CD14-positive monocyte (primary cell): ENCODE data around the gene NLGN1. TPM values are rescaled to one million over a fixed set of nuclear protein-coding genes. Genes with fewer than 3 reads are reported as not detected.

Experiments used
- DNase-seq, 3 donors: peaks; one replicate each; pipeline ENCODE4 v3.0.0-alpha.2; 2011 to 2022
- H2AFZ ChIP-seq: 2 replicates; pipeline ENCODE4 v1.6.0; 2012; ENCODE audit warnings: mild to moderate bottlenecking, low read depth, low read length, inconsistent platforms; ENCODE audit not compliant: insufficient read depth, poor library complexity, severe bottlenecking
- H3K27ac ChIP-seq, 2 donors: 1 replicate in 1 of 2; 2 replicates in 1 of 2; pipeline ENCODE4 v1.5.1; 2012 to 2013; ENCODE audit warnings: low read length in 2 of 2, control low read depth in 1 of 2, inconsistent platforms in 1 of 2, low read depth in 1 of 2, mild to moderate bottlenecking in 1 of 2
- H3K27me3 ChIP-seq, 2 donors: one replicate each; pipeline versions ENCODE4 v1.6.0 to v1.6.1; 2011 to 2013; ENCODE audit warnings: low read length in 2 of 2; ENCODE audit not compliant: control insufficient read depth in 2 of 2, insufficient read depth in 2 of 2
- H3K36me3 ChIP-seq, 2 donors: replicated peaks in 1 of 2; 1 replicate in 1 of 2; 2 replicates in 1 of 2; pipeline versions ENCODE4 v1.5.1 to v1.6.1; 2012 to 2013; ENCODE audit warnings: low read length in 2 of 2, control low read depth in 1 of 2, inconsistent platforms in 1 of 2, mild to moderate bottlenecking in 1 of 2; ENCODE audit not compliant: insufficient read depth in 2 of 2, control insufficient read depth in 1 of 2
- H3K4me1 ChIP-seq, 2 donors: 1 replicate in 1 of 2; 2 replicates in 1 of 2; pipeline versions ENCODE4 v1.5.1 to v1.6.1; 2012 to 2013; ENCODE audit warnings: low read length in 2 of 2, control low read depth in 1 of 2, inconsistent platforms in 1 of 2, mild to moderate bottlenecking in 1 of 2, moderate library complexity in 1 of 2; ENCODE audit not compliant: insufficient read depth in 2 of 2, control insufficient read depth in 1 of 2
- H3K4me2 ChIP-seq: replicated peaks from 2 replicates; pipeline ENCODE3; 2012; ENCODE audit warnings: low read length, moderate library complexity, mild to moderate bottlenecking; ENCODE audit not compliant: poor library complexity, severe bottlenecking; ENCODE audit errors: extremely low read depth
- H3K4me3 ChIP-seq, 3 experiments: fragments of 200-600 bp in 1 of 3; sonication (generic) in 1 of 3; replicated peaks in 1 of 3; 1 replicate in 2 of 3; 2 replicates in 1 of 3; pipeline ENCODE4 v1.5.1; 2011 to 2013; ENCODE audit warnings: low read length in 3 of 3, mild to moderate bottlenecking in 3 of 3, control low read depth in 2 of 3, low read depth in 2 of 3, inconsistent platforms in 1 of 3, moderate library complexity in 1 of 3
- H3K79me2 ChIP-seq: 2 replicates; pipeline ENCODE4 v1.6.0; 2012; ENCODE audit warnings: mild to moderate bottlenecking, control low read depth, inconsistent platforms, low read length, moderate library complexity; ENCODE audit not compliant: insufficient read depth
- H3K9ac ChIP-seq: 2 replicates; pipeline ENCODE4 v1.6.0; 2017; ENCODE audit warnings: low read length, mild to moderate bottlenecking; ENCODE audit not compliant: insufficient read depth, poor library complexity, severe bottlenecking
- H3K9me3 ChIP-seq, 2 donors: replicated peaks in 1 of 2; 1 replicate in 1 of 2; 2 replicates in 1 of 2; pipeline versions ENCODE4 v1.5.1 to v1.6.1; 2012 to 2013; ENCODE audit warnings: low read length in 2 of 2, control low read depth in 1 of 2; ENCODE audit not compliant: control insufficient read depth in 1 of 2, insufficient read depth in 1 of 2
- H4K20me1 ChIP-seq: 2 replicates; pipeline ENCODE4 v1.6.0; 2012; ENCODE audit warnings: mild to moderate bottlenecking, low read length, control low read depth, moderate library complexity; ENCODE audit not compliant: insufficient read depth
- H3K27ac Mint-ChIP-seq, 7 donors: one replicate each; pipeline ENCODE4 v1.8.0; 2020; ENCODE audit warnings: mild to moderate bottlenecking in 7 of 7, mixed read lengths in 7 of 7, moderate library complexity in 6 of 7, inconsistent platforms in 2 of 7
- H3K27me3 Mint-ChIP-seq, 3 donors: one replicate each; pipeline ENCODE4 v1.8.0; 2021 to 2022; ENCODE audit warnings: low read depth in 3 of 3, mild to moderate bottlenecking in 3 of 3, mixed read lengths in 3 of 3, moderate library complexity in 3 of 3, inconsistent platforms in 1 of 3
- H3K36me3 Mint-ChIP-seq, 2 donors: one replicate each; pipeline ENCODE4 v1.8.0; 2020; ENCODE audit warnings: mixed read lengths in 2 of 2, inconsistent platforms in 1 of 2, mild to moderate bottlenecking in 1 of 2
- H3K4me1 Mint-ChIP-seq: one replicate; pipeline ENCODE4 v1.8.0; 2020; ENCODE audit warnings: mild to moderate bottlenecking, mixed read lengths
- H3K4me3 Mint-ChIP-seq, 2 donors: one replicate each; pipeline ENCODE4 v1.8.0; 2020; ENCODE audit warnings: mild to moderate bottlenecking in 2 of 2, mixed read lengths in 2 of 2, moderate library complexity in 1 of 2
- H3K9me3 Mint-ChIP-seq, 7 donors: one replicate each; pipeline ENCODE4 v1.8.0; 2020 to 2022; ENCODE audit warnings: mixed read lengths in 7 of 7, mild to moderate bottlenecking in 6 of 7, moderate library complexity in 6 of 7, inconsistent platforms in 2 of 7
- WGBS: methylation state at CpG from one replicate; pipeline ENCODE4 v1.1.5; 2013; ENCODE audit warnings: missing lambda C conversion rate; ENCODE audit not compliant: insufficient coverage; 5-methylcytosine and 5-hydroxymethylcytosine counted together
- intact Hi-C, 2 donors: fragments of 100-400 bp; cut with micrococcal nuclease; formaldehyde crosslinking; loops; one replicate each; pipeline versions ENCODE4 v1.15.0 to v1.15.1; 2023
- polyA plus RNA-seq, 3 donors: library from polyadenylated mRNA; depleted of rRNA in 1 of 3; unstranded in 2 of 3; stranded (reverse) in 1 of 3; fragments of 300-500 nt in 2 of 3; fragments of >200 nt in 1 of 3; fragmentation: Illumina TruSeq in 2 of 3; gene quantifications; 1 replicate in 2 of 3; 2 replicates in 1 of 3; pipeline ENCODE4 v1.2.3, GENCODE V29; 2012 to 2021
- TF ChIP-seq, protein P1 (sequence below): fragments of 200-600 bp; IDR thresholded peaks from one replicate; pipeline ENCODE4 v1.8.0; 2022; ENCODE audit warnings: antibody characterized with exemption, mild to moderate bottlenecking

Gene NLGN1
- polyA plus RNA-seq, 3 donors, result not detected

DNA sequence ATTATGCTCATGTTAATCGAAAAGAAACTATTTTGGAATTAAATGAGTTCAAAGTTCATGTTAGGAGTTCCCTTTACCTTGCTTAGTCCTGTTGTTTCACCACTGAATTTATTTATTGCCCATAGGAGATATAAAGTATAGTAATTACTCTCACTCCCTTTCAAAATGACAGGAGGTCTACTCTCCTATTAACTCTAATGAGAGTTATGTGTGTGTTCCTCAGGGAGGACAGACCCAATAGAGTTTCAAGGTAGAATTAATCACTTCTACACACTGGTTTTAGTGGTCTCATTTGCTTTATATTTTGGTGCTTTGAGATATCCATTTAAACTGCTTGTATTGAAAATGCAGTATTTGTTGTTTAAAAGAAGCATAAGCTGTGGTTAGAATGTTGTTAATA, 398.9 kb downstream of the NLGN1 start:
- TF ChIP-seq, protein P1, sequence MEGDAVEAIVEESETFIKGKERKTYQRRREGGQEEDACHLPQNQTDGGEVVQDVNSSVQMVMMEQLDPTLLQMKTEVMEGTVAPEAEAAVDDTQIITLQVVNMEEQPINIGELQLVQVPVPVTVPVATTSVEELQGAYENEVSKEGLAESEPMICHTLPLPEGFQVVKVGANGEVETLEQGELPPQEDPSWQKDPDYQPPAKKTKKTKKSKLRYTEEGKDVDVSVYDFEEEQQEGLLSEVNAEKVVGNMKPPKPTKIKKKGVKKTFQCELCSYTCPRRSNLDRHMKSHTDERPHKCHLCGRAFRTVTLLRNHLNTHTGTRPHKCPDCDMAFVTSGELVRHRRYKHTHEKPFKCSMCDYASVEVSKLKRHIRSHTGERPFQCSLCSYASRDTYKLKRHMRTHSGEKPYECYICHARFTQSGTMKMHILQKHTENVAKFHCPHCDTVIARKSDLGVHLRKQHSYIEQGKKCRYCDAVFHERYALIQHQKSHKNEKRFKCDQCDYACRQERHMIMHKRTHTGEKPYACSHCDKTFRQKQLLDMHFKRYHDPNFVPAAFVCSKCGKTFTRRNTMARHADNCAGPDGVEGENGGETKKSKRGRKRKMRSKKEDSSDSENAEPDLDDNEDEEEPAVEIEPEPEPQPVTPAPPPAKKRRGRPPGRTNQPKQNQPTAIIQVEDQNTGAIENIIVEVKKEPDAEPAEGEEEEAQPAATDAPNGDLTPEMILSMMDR, result no peak
- Mint-ChIP-seq H3K4me1 (no peaks in the 10 kb centered on the region), H3K27me3 (peaks cover 0 to 3% (median 0%) of the 10 kb centered on the region in 3 donors), H3K27ac (no peak overlapping the region), H3K36me3 (no peaks in the 10 kb centered on the region), H3K9me3 (peaks cover 0 to 3% (median 0%) of the 10 kb centered on the region in 7 donors), H3K4me3 (no peak overlapping the region)
- Histone ChIP-seq H3K27ac (no peak overlapping the region), H3K4me2 (no peak overlapping the region), H4K20me1 (no peaks in the 10 kb centered on the region), H2AFZ (no peak overlapping the region), H3K4me3 (no peak overlapping the region), H3K79me2 (no peaks in the 10 kb centered on the region), H3K36me3 (no peaks in the 10 kb centered on the region), H3K9me3 (no peaks in the 10 kb centered on the region), H3K27me3 (no peaks in the 10 kb centered on the region), H3K4me1 (no peaks in the 10 kb centered on the region), H3K9ac (no peak overlapping the region)
- no CpG with 5 or more reads among the region's 1 CpG for WGBS
- DNase-seq, result no peak
- intact Hi-C loops, result no loop called here

DNA sequence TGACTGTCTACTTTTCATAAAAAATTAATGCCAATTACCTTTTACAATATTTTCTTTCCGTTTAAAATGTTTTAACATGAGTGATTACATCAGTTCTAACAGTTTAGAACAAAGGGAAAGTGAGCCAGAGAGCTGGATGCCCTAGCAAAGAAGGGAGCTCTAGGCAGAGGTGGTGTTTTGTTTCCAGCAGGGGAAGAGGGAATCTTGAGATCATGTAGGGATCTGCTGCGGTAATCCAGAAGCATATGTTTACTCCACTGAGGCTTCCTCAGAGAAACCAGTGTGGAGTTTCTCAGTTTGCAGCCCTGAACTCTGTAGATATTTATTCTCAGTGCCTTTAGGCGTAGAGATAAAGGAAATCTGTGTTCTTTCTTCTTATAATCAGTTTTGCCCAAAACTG, 399.3 kb downstream of the NLGN1 start:
- WGBS, result 100% methylated on average over 1 of the region's 3 CpGs
- H3K36me3 ChIP-seq, result no peaks in the 10 kb centered on the region

More for the DNA sequence above, 399.3 kb downstream of the NLGN1 start:
- peaks cover 0 to under 1% (median 0%) of the 10 kb centered on the region in 3 donors for H3K27me3 Mint-ChIP-seq
- TF ChIP-seq, protein P1, result no peak
- DNase-seq, result no peak
- H2AFZ ChIP-seq, result no peak overlapping the region
- H3K27ac ChIP-seq, result no peak overlapping the region
- H3K36me3 Mint-ChIP-seq, result no peaks in the 10 kb centered on the region
- H3K4me2 ChIP-seq, result no peak overlapping the region
- no peaks in the 10 kb centered on the region for H4K20me1 ChIP-seq
- no peaks in the 10 kb centered on the region for H3K27me3 ChIP-seq
- H3K4me1 Mint-ChIP-seq, result no peaks in the 10 kb centered on the region
- no peak overlapping the region for H3K27ac Mint-ChIP-seq
- H3K9me3 ChIP-seq, result no peaks in the 10 kb centered on the region
- H3K4me3 Mint-ChIP-seq, result no peak overlapping the region
- H3K4me1 ChIP-seq, result no peaks in the 10 kb centered on the region
- H3K9ac ChIP-seq, result no peak overlapping the region
- intact Hi-C loops, result no loop called here
- H3K79me2 ChIP-seq, result no peaks in the 10 kb centered on the region
- no peak overlapping the region for H3K4me3 ChIP-seq
- peaks cover 0 to 3% (median 0%) of the 10 kb centered on the region in 7 donors for H3K9me3 Mint-ChIP-seq
